WTC11 (cell line): ENCODE results near the gene MAP7D1. TPM values are rescaled to one million over a fixed set of nuclear protein-coding genes. Genes with fewer than 3 reads are reported as not detected.

Experiments used
- ATAC-seq: fragments of 200-7000 bp; cut with Tn5 transposase; 2 replicates; pipeline ENCODE4 v1.10.0; 2021; ENCODE audit warnings: mild to moderate bottlenecking, moderate library complexity
- CTCF ChIA-PET: fragments of 300-600 bp; sonication (Branson Sonifier 250); formaldehyde crosslinking; loops from one replicate; lab custom pipeline; 2021; ENCODE audit warnings: antibody characterized with exemption; lab: Charles Lee
- POLR2A ChIA-PET: fragments of 350-600 bp; sonication (Branson Sonifier 250); formaldehyde crosslinking; loops from one replicate; lab custom pipeline; 2021; ENCODE audit warnings: antibody characterized with exemption; lab: Charles Lee
- DNase-seq: peaks from one replicate; pipeline ENCODE4 v3.0.0; 2021; ENCODE audit warnings: low spot score
- H3K27ac Mint-ChIP-seq: 2 replicates; pipeline ENCODE4 v1.8.0; 2021; ENCODE audit warnings: mixed read lengths
- H3K27me3 Mint-ChIP-seq: 2 replicates; pipeline ENCODE4 v1.8.0; 2021; ENCODE audit warnings: low read depth, mild to moderate bottlenecking, moderate library complexity, mixed read lengths
- H3K36me3 Mint-ChIP-seq: 2 replicates; pipeline ENCODE4 v1.8.0; 2021; ENCODE audit warnings: mixed read lengths
- H3K4me1 Mint-ChIP-seq: 2 replicates; pipeline ENCODE4 v1.8.0; 2022; ENCODE audit warnings: mixed read lengths
- H3K4me3 Mint-ChIP-seq: 2 replicates; pipeline ENCODE4 v1.8.0; 2021; ENCODE audit warnings: mild to moderate bottlenecking, moderate library complexity, mixed read lengths
- H3K9me3 Mint-ChIP-seq: 2 replicates; pipeline ENCODE4 v1.8.0; 2021; ENCODE audit warnings: mixed read lengths
- CDX4 ChIP-seq: fragments of 250-450 bp; sonication (Bioruptor Pico); IDR thresholded peaks from 2 replicates; pipeline ENCODE4 v1.9.0; 2021; ENCODE audit warnings: moderate library complexity, mild to moderate bottlenecking, inconsistent platforms, borderline replicate concordance
- CREB1 ChIP-seq: sonication (generic); formaldehyde crosslinking; IDR thresholded peaks from 2 replicates; pipeline ENCODE4 v1.8.0; 2023; ENCODE audit warnings: mild to moderate bottlenecking, missing genetic modification reagents
- E2F5 ChIP-seq: sonication (generic); formaldehyde crosslinking; IDR thresholded peaks from 2 replicates; pipeline ENCODE4 v1.8.1; 2022; ENCODE audit warnings: mild to moderate bottlenecking, moderate library complexity, missing genetic modification reagents
- ELF4 ChIP-seq: sonication (generic); formaldehyde crosslinking; IDR thresholded peaks from 2 replicates; pipeline ENCODE4 v1.8.1; 2022; ENCODE audit warnings: low read depth, mild to moderate bottlenecking, moderate library complexity, missing genetic modification reagents
- FOXP1 ChIP-seq: sonication (generic); formaldehyde crosslinking; IDR thresholded peaks from 2 replicates; pipeline ENCODE4 v1.8.0; 2022; ENCODE audit warnings: missing genetic modification reagents, mild to moderate bottlenecking, moderate library complexity, borderline replicate concordance
- HMGA2 ChIP-seq: fragments of 250-450 bp; sonication (Bioruptor Pico); IDR thresholded peaks from 2 replicates; pipeline ENCODE4 v1.4.0; 2021; ENCODE audit warnings: mild to moderate bottlenecking, moderate library complexity
- JAZF1 ChIP-seq: fragments of 250-450 bp; sonication (Bioruptor Pico); IDR thresholded peaks from 2 replicates; pipeline ENCODE4 v1.9.0; 2021; ENCODE audit warnings: moderate library complexity, mild to moderate bottlenecking, inconsistent platforms
- MYBL2 ChIP-seq: sonication (generic); formaldehyde crosslinking; IDR thresholded peaks from 2 replicates; pipeline ENCODE4 v1.8.1; 2023; ENCODE audit warnings: mild to moderate bottlenecking, moderate library complexity, missing genetic modification reagents
- NR2C2 ChIP-seq: sonication (generic); formaldehyde crosslinking; IDR thresholded peaks from 2 replicates; pipeline ENCODE4 v1.8.0; 2022; ENCODE audit warnings: mild to moderate bottlenecking, missing genetic modification reagents
- NR3C1 ChIP-seq: sonication (generic); formaldehyde crosslinking; conservative IDR thresholded peaks from 2 replicates; pipeline ENCODE4 v1.8.1; 2023; ENCODE audit warnings: low read depth, mild to moderate bottlenecking, missing genetic modification reagents
- TCF7 ChIP-seq: sonication (generic); formaldehyde crosslinking; IDR thresholded peaks from 2 replicates; pipeline ENCODE4 v1.8.0; 2022; ENCODE audit warnings: mild to moderate bottlenecking, low read depth, missing genetic modification reagents, moderate library complexity
- ZBTB43 ChIP-seq: sonication (generic); formaldehyde crosslinking; IDR thresholded peaks from 2 replicates; pipeline ENCODE4 v1.8.1; 2023; ENCODE audit warnings: mild to moderate bottlenecking, missing genetic modification reagents
- ZNF219 ChIP-seq: sonication (generic); formaldehyde crosslinking; IDR thresholded peaks from 2 replicates; pipeline ENCODE4 v1.8.0; 2023; ENCODE audit warnings: missing genetic modification reagents, mild to moderate bottlenecking, borderline replicate concordance
- ZNF232 ChIP-seq: sonication (generic); formaldehyde crosslinking; IDR thresholded peaks from 2 replicates; pipeline ENCODE4 v1.8.0; 2022; ENCODE audit warnings: mild to moderate bottlenecking, missing genetic modification reagents
- ZNF317 ChIP-seq: sonication (generic); formaldehyde crosslinking; IDR thresholded peaks from 2 replicates; pipeline ENCODE4 v1.8.1; 2023; ENCODE audit warnings: low read depth, mild to moderate bottlenecking, moderate library complexity, missing genetic modification reagents, borderline replicate concordance
- ZNF396 ChIP-seq: fragments of 250-450 bp; sonication (Bioruptor Pico); IDR thresholded peaks from 2 replicates; pipeline ENCODE4 v1.8.0; 2021; ENCODE audit warnings: mild to moderate bottlenecking, moderate library complexity, borderline replicate concordance
- ZNF416 ChIP-seq: fragments of 250-450 bp; sonication (Bioruptor Pico); IDR thresholded peaks from 2 replicates; pipeline ENCODE4 v1.9.0; 2021; ENCODE audit warnings: mild to moderate bottlenecking, inconsistent platforms
- total RNA-seq: library from RNA; stranded (reverse); gene quantifications from 3 replicates; pipeline ENCODE4 v1.2.3, GENCODE V29; 2021
- TF ChIP-seq, protein P1 (sequence below): fragments of 250-450 bp; sonication (Bioruptor Pico); IDR thresholded peaks from 2 replicates; pipeline ENCODE4 v2.1.2; 2022; ENCODE audit warnings: mild to moderate bottlenecking, moderate library complexity
- TF ChIP-seq, protein P2 (sequence below): sonication (generic); formaldehyde crosslinking; IDR thresholded peaks from 2 replicates; pipeline ENCODE4 v1.8.0; 2023; ENCODE audit warnings: missing genetic modification reagents, mild to moderate bottlenecking, borderline replicate concordance

The MAP7D1 gene
- total RNA-seq, 1 experiment from 2014 or later: 88.7 TPM

DNA sequence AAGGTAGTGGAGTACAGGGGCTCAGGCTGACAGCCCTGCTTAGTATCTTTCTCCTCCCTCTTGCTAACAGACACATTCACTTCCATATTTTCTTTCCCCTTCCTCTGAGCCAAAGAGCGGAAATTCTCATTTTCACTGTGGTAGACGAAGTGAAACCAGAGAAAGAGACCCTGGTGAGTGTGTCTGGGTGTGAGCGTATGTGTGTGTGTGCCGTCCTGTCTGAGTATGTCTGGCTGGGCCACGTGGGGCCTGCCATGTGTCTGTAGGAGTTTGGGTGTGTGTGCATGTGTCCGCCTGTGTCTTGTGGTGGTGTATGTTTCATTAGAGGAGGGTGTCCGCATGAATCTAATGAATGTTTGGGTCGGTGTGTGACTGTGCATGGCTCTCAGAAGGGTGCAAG is 32.6 kb upstream of the MAP7D1 start:
- peaks cover 40% of the 10 kb centered on the region for H3K27me3 Mint-ChIP-seq
- H3K4me3 Mint-ChIP-seq: no peak overlapping the region
- H3K9me3 Mint-ChIP-seq: no peaks in the 10 kb centered on the region
- DNase-seq (no peak), ATAC-seq (no peak)
- CTCF ChIA-PET: interaction anchor here (1.1 to 1.6 kb wide), 2 partner anchors 11 to 26 kb away, joined by 6 to 8 read pairs; no protein-coding TSS in a partner anchor
- peaks cover 13% of the 10 kb centered on the region for H3K4me1 Mint-ChIP-seq
- POLR2A ChIA-PET: no interaction called here
- H3K27ac Mint-ChIP-seq: no peak overlapping the region
- TF ChIP-seq ELF4 (no peak), HMGA2 (no peak), TCF7 (CRISPR knock-in tag) (no peak), CDX4 (CRISPR knock-in tag) (no peak), JAZF1 (CRISPR knock-in tag) (no peak), NR3C1 (CRISPR knock-in tag) (no peak), CREB1 (CRISPR knock-in tag) (no peak)
- TF ChIP-seq, protein P1, sequence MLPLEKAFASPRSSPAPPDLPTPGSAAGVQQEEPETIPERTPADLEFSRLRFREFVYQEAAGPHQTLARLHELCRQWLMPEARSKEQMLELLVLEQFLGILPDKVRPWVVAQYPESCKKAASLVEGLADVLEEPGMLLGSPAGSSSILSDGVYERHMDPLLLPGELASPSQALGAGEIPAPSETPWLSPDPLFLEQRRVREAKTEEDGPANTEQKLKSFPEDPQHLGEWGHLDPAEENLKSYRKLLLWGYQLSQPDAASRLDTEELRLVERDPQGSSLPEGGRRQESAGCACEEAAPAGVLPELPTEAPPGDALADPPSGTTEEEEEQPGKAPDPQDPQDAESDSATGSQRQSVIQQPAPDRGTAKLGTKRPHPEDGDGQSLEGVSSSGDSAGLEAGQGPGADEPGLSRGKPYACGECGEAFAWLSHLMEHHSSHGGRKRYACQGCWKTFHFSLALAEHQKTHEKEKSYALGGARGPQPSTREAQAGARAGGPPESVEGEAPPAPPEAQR: no peak
- H3K36me3 Mint-ChIP-seq: no peaks in the 10 kb centered on the region

DNA sequence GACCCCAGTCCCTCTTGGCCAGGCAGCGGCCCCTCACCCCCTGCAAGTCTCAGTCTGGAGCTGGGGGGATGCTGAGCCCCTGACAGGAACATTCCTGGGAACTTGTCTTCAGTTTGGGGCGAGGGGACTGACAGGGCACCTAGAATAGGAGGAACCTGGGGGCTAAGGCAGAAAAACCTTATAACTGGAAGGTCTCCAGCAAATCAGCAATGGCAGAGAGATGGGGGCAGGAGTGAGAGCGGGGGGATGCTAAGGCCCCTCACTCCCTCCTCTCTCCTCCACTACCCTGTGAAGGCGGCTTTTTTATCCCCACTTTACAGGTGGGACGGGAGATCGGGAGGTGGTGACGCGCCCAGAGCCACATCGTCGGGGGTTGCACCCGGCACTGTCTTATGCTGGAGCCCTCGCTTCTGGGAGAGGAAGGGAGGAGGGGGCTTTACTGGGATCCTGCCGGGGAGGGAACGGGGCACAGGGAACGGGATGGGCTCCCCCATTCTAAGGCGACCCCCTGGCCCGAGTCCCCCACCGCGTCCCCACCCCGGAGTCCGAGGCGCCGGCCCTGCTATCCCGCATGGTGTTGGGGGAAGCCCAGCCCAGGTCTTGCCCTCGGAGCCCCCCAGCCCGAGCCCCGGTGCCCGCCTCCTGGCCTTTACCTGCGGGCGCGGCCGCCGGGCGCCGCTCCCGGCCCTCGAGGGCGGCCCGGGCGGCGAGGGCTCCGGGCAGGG is 31.4 kb upstream of the MAP7D1 start:
- POLR2A ChIA-PET: no interaction called here
- peak; percentile 61 for ATAC-seq
- TF ChIP-seq, protein P2, sequence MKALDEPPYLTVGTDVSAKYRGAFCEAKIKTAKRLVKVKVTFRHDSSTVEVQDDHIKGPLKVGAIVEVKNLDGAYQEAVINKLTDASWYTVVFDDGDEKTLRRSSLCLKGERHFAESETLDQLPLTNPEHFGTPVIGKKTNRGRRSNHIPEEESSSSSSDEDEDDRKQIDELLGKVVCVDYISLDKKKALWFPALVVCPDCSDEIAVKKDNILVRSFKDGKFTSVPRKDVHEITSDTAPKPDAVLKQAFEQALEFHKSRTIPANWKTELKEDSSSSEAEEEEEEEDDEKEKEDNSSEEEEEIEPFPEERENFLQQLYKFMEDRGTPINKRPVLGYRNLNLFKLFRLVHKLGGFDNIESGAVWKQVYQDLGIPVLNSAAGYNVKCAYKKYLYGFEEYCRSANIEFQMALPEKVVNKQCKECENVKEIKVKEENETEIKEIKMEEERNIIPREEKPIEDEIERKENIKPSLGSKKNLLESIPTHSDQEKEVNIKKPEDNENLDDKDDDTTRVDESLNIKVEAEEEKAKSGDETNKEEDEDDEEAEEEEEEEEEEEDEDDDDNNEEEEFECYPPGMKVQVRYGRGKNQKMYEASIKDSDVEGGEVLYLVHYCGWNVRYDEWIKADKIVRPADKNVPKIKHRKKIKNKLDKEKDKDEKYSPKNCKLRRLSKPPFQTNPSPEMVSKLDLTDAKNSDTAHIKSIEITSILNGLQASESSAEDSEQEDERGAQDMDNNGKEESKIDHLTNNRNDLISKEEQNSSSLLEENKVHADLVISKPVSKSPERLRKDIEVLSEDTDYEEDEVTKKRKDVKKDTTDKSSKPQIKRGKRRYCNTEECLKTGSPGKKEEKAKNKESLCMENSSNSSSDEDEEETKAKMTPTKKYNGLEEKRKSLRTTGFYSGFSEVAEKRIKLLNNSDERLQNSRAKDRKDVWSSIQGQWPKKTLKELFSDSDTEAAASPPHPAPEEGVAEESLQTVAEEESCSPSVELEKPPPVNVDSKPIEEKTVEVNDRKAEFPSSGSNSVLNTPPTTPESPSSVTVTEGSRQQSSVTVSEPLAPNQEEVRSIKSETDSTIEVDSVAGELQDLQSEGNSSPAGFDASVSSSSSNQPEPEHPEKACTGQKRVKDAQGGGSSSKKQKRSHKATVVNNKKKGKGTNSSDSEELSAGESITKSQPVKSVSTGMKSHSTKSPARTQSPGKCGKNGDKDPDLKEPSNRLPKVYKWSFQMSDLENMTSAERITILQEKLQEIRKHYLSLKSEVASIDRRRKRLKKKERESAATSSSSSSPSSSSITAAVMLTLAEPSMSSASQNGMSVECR (CRISPR knock-in tag): no peak
- no peak for TF ChIP-seq FOXP1 (CRISPR knock-in tag)
- TF ChIP-seq ZNF232 (CRISPR knock-in tag): no peak
- no peak for TF ChIP-seq MYBL2 (CRISPR knock-in tag)
- TF ChIP-seq NR2C2: no peak
- TF ChIP-seq, all 79 proteins: peak for 0
- H3K36me3 Mint-ChIP-seq: no peaks in the 10 kb centered on the region
- no peak overlapping the region for H3K27ac Mint-ChIP-seq
- DNase-seq: peak; percentile 26
- peaks cover 40% of the 10 kb centered on the region for H3K27me3 Mint-ChIP-seq
- H3K9me3 Mint-ChIP-seq: no peaks in the 10 kb centered on the region
- peak overlapping the region; percentile 72 for H3K4me3 Mint-ChIP-seq
- CTCF ChIA-PET: interaction anchor here (1.1 kb wide), 1 partner anchor 10 kb away, joined by 6 read pairs; no protein-coding TSS in a partner anchor
- peaks cover 13% of the 10 kb centered on the region for H3K4me1 Mint-ChIP-seq

DNA sequence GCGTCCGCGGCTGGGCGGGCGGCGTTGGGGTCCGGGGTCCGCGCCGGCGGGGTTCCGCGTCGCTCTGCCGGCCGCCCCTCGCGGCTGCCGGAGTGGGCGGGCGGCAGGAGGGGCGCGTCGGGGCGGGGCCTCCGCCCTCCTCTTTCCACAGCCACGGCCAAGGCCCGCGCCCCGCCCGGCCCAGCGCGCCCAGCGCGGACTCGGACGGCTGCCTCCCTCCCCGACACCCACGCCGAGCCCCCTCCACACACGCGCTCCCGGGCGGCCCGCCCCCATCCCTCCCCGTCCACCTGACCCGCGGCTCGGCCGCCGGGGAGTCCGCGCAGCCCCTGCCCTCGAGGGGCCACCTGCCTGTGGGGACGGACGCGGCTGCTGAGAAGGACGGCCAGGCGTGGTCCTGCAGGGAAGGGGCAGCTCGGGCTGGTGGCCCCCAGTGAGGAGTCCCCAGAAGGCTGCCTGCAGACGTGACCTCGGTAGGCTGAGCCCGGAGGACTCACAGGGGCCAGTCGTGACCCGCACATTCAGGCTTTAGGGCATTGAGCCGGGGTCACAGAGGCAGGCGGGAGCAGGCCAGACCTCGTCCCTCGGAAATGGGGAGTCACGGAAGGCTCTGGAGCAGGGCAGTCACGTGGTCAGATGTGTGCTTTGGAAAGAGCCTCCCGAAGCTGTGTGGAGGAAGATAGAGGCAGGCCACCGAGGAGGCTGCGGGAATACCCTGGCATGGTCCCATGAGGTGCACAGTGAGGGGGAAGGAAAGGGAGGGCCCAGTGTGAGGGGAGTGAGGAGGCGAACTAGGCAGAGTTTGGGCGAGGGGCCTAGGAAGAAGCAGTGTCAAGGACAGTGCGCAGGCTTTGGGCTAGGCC is 30.6 kb upstream of the MAP7D1 start, which contains the start of gene COL8A2:
Gene COL8A2 (minus strand): TSS at position 94 of the 863 bp plus-strand sequence. CDS start 24,980 bp downstream, outside the sequence.
- no peaks in the 10 kb centered on the region for H3K36me3 Mint-ChIP-seq
- peaks cover 13% of the 10 kb centered on the region for H3K4me1 Mint-ChIP-seq
- CTCF ChIA-PET: no interaction called here
- H3K27ac Mint-ChIP-seq: no peak within 1 kb of the TSS
- H3K4me3 Mint-ChIP-seq: peak within 1 kb of the TSS; percentile 72
- POLR2A ChIA-PET: interaction anchor here (0.5 kb wide), 1 partner anchor 1475 kb away, joined by 7 read pairs; no protein-coding TSS in a partner anchor
- DNase-seq (peak; percentile 30), ATAC-seq (peak; percentile 23)
- no peaks in the 10 kb centered on the region for H3K9me3 Mint-ChIP-seq
- peaks cover 40% of the 10 kb centered on the region for H3K27me3 Mint-ChIP-seq
- 0 out of 2 replicates have a peak, but pooled peaks have one; percentile 59 for TF ChIP-seq ZBTB43
- no peak for TF ChIP-seq ZNF317 (CRISPR knock-in tag)
- peak; percentile 26; the same call in 1 of the 2 replicates for TF ChIP-seq FOXP1 (CRISPR knock-in tag)
- TF ChIP-seq E2F5 (CRISPR knock-in tag): no peak
- no peak for TF ChIP-seq ZNF396 (CRISPR knock-in tag)
- no peak for TF ChIP-seq ZNF219 (CRISPR knock-in tag)
- no peak for TF ChIP-seq ZNF416 (CRISPR knock-in tag)
